Measurements from ENCODE around the gene IDS. TPM values are rescaled to one million over a fixed set of nuclear protein-coding genes. Genes with fewer than 3 reads are reported as not detected.
A peak's percentile ranks its signal among the peaks of the same experiment; 100 is the strongest.
"Not testable (repeated sequence)": the region's sequence is repeated elsewhere in the genome, so short reads cannot be mapped to it uniquely, and the experiment has no call there.

Gene IDS
- total and polyA plus RNA-seq, 2 experiments from 2014 or later: 25.4 to 33.7 TPM

- no peaks in the 10 kb centered on the region for H3K4me1 ChIP-seq (ENCODE audit: insufficient read depth)
- peak; percentile 41 for DNase-seq (ENCODE audit: low spot score)
- H2AFZ ChIP-seq: no peak overlapping the region
- peak overlapping the region; percentile 75 for H3K4me2 ChIP-seq
- no peaks in the 10 kb centered on the region for H3K9me2 ChIP-seq (replicated peaks; ENCODE audit: insufficient read depth)
- no peak for TF ChIP-seq EZH2phosphoT487 (IDR thresholded peaks at IDR 0.05; ENCODE audit: low read depth, severe bottlenecking, unreplicated experiment)
- no peak for TF ChIP-seq EZH2 (IDR thresholded peaks at IDR 0.05; ENCODE audit: borderline replicate concordance)
- TF ChIP-seq, protein P1, sequence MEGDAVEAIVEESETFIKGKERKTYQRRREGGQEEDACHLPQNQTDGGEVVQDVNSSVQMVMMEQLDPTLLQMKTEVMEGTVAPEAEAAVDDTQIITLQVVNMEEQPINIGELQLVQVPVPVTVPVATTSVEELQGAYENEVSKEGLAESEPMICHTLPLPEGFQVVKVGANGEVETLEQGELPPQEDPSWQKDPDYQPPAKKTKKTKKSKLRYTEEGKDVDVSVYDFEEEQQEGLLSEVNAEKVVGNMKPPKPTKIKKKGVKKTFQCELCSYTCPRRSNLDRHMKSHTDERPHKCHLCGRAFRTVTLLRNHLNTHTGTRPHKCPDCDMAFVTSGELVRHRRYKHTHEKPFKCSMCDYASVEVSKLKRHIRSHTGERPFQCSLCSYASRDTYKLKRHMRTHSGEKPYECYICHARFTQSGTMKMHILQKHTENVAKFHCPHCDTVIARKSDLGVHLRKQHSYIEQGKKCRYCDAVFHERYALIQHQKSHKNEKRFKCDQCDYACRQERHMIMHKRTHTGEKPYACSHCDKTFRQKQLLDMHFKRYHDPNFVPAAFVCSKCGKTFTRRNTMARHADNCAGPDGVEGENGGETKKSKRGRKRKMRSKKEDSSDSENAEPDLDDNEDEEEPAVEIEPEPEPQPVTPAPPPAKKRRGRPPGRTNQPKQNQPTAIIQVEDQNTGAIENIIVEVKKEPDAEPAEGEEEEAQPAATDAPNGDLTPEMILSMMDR (IDR thresholded peaks at IDR 0.05; ENCODE audit: poor library complexity): peak; percentile 25
- no peaks in the 10 kb centered on the region for H3K9me3 ChIP-seq (ENCODE audit: low read depth)
- WGBS (ENCODE audit: low lambda C conversion rate, missing lambda C conversion rate): 72% methylated on average over 8 of the region's 10 CpGs
- H4K20me1 ChIP-seq (ENCODE audit: insufficient read depth, poor library complexity, severe bottlenecking): no peaks in the 10 kb centered on the region
- no peaks in the 10 kb centered on the region for H3K27me3 ChIP-seq
- H3K4me3 ChIP-seq: peak overlapping the region; percentile 13
- peak overlapping the region; percentile 86 for H3K27ac ChIP-seq
- H3K79me2 ChIP-seq: no peaks in the 10 kb centered on the region
- H3K36me3 ChIP-seq (replicated peaks; ENCODE audit: insufficient read depth, low read depth): no peaks in the 10 kb centered on the region
Observed at GRCh38 chrX:149504226-149504914, 736 bp downstream of the IDS start.

DNA sequence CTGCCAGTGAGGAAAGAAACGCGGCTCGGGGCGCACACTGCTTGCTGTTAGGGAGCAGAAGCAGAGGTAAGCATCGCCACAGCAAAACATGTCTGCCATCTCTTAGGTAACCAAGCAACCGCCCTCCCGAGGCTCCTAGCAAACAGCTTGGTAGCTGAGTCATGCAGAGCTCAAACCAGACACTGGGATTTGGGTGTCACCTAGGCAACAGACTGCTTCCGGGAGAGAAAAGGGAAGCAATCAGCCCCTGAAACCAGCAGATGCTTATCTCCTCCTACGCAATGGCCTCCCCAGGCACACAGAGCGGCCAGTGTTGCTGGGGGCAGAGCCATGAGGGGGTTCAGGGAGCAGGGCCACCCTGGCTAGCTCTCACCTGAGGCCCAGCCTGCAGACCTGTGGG is 1.7 kb downstream of the IDS start:
- not testable (repeated sequence) for H3K27ac ChIP-seq, H3K4me2 ChIP-seq

DNA sequence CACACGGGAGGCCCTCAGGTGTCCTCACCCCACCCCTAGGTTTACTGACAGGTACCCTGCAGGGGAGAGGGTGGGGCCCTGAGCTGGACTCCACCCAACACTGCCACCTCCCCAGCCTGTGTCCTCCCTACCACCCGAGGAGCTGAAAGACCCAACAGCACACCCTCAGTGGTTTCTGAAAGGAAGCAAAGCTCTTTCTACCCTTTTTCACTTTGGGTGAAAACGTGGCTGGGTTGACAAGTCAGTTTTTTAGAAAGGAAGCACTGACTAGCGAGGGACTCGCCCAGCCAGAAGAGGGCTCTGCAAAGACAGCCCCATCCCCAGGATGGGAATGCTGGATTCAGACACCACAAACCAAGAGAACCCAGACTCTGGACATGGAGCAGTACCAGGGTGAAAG is 2.2 kb downstream of the IDS start:
- H3K27me3 ChIP-seq; H3K36me3 ChIP-seq (replicated peaks; ENCODE audit: insufficient read depth, low read depth); H3K9me2 ChIP-seq (replicated peaks; ENCODE audit: insufficient read depth); H3K4me3 ChIP-seq; H3K4me2 ChIP-seq; H3K9me3 ChIP-seq (ENCODE audit: low read depth); H3K79me2 ChIP-seq; H3K4me1 ChIP-seq (ENCODE audit: insufficient read depth); DNase-seq (ENCODE audit: low spot score); H4K20me1 ChIP-seq (ENCODE audit: insufficient read depth, poor library complexity, severe bottlenecking); H2AFZ ChIP-seq; H3K27ac ChIP-seq: not testable (repeated sequence)
- WGBS (ENCODE audit: low lambda C conversion rate, missing lambda C conversion rate): 77% methylated on average over 5 of the region's 5 CpGs

More for the DNA sequence above, 1.7 kb downstream of the IDS start:
- WGBS (ENCODE audit: low lambda C conversion rate, missing lambda C conversion rate): 44% methylated on average over 6 of the region's 10 CpGs
- not testable (repeated sequence) for H3K9me3 ChIP-seq (ENCODE audit: low read depth); H3K79me2 ChIP-seq; H4K20me1 ChIP-seq (ENCODE audit: insufficient read depth, poor library complexity, severe bottlenecking); H3K4me3 ChIP-seq; H3K27me3 ChIP-seq; H3K9me2 ChIP-seq (replicated peaks; ENCODE audit: insufficient read depth); H3K36me3 ChIP-seq (replicated peaks; ENCODE audit: insufficient read depth, low read depth); H3K4me1 ChIP-seq (ENCODE audit: insufficient read depth); H2AFZ ChIP-seq
- DNase-seq (ENCODE audit: low spot score): peak; percentile 27

GRCh38 chrX:149499766-149500165 is 5.3 kb downstream of the IDS start:
- no peaks in the 10 kb centered on the region for H3K27me3 ChIP-seq
- H3K9me2 ChIP-seq (replicated peaks; ENCODE audit: insufficient read depth): no peaks in the 10 kb centered on the region
- H3K9me3 ChIP-seq (ENCODE audit: low read depth): no peaks in the 10 kb centered on the region
- TF ChIP-seq, protein P1 (IDR thresholded peaks at IDR 0.05; ENCODE audit: poor library complexity): no peak
- TF ChIP-seq EZH2 (IDR thresholded peaks at IDR 0.05; ENCODE audit: borderline replicate concordance) (no peak), EZH2phosphoT487 (IDR thresholded peaks at IDR 0.05; ENCODE audit: low read depth, severe bottlenecking, unreplicated experiment) (no peak)
- no peaks in the 10 kb centered on the region for H3K36me3 ChIP-seq (replicated peaks; ENCODE audit: insufficient read depth, low read depth)
- H3K79me2 ChIP-seq: no peaks in the 10 kb centered on the region
- H3K4me3 ChIP-seq: no peak overlapping the region
- H3K4me2 ChIP-seq: no peak overlapping the region
- no peaks in the 10 kb centered on the region for H3K4me1 ChIP-seq (ENCODE audit: insufficient read depth)
- H2AFZ ChIP-seq: no peak overlapping the region
- DNase-seq (ENCODE audit: low spot score): no peak
- no peaks in the 10 kb centered on the region for H4K20me1 ChIP-seq (ENCODE audit: insufficient read depth, poor library complexity, severe bottlenecking)
- 64% methylated on average over 5 of the region's 5 CpGs for WGBS (ENCODE audit: low lambda C conversion rate, missing lambda C conversion rate)
- no peak overlapping the region for H3K27ac ChIP-seq
